OCI-LY1 (cell line): ENCODE data around the gene MYO1E.

Experiments used
- H2AFZ ChIP-seq: fragments of 200-600 bp; sonication (generic), shearing (Covaris generic); 2 replicates; pipeline ENCODE4 v1.6.0; 2014; ENCODE audit warnings: antibody characterized with exemption, mild to moderate bottlenecking, low read length
- H3F3A ChIP-seq: fragments of 200-600 bp; sonication (generic), shearing (Covaris generic); 2 replicates; pipeline ENCODE4 v1.6.0; 2014; ENCODE audit warnings: mild to moderate bottlenecking, antibody characterized with exemption, low read length, moderate library complexity; ENCODE audit not compliant: insufficient read depth
- H3K27ac ChIP-seq: fragments of 200-600 bp; sonication (generic); 2 replicates; pipeline ENCODE4 v1.5.1; 2014; ENCODE audit warnings: low read length, mixed run types, mild to moderate bottlenecking, low read depth; ENCODE audit not compliant: poor library complexity, severe bottlenecking
- H3K27me3 ChIP-seq: fragments of 200-600 bp; sonication (generic); 2 replicates; pipeline ENCODE4 v1.6.0; 2014; ENCODE audit warnings: antibody characterized with exemption, mild to moderate bottlenecking, low read length, moderate library complexity; ENCODE audit not compliant: insufficient read depth
- H3K36me3 ChIP-seq: fragments of 200-600 bp; sonication (generic); 2 replicates; pipeline ENCODE4 v1.6.1; 2014; ENCODE audit warnings: mild to moderate bottlenecking, antibody characterized with exemption, low read length, moderate library complexity, mixed read lengths; ENCODE audit not compliant: insufficient read depth
- H3K4me1 ChIP-seq: fragments of 200-600 bp; sonication (generic); 2 replicates; pipeline ENCODE4 v1.5.1; 2014; ENCODE audit warnings: mild to moderate bottlenecking, low read length, moderate library complexity; ENCODE audit not compliant: insufficient read depth, severe bottlenecking
- H3K4me2 ChIP-seq: fragments of 200-600 bp; sonication (generic), shearing (Covaris generic); 2 replicates; pipeline ENCODE4 v1.6.1; 2014; ENCODE audit warnings: low read length
- H3K4me3 ChIP-seq: fragments of 200-600 bp; sonication (generic); 2 replicates; pipeline ENCODE4 v1.5.1; 2014; ENCODE audit warnings: low read length, low read depth, mild to moderate bottlenecking, mixed read lengths; ENCODE audit not compliant: poor library complexity, severe bottlenecking
- H3K79me2 ChIP-seq: fragments of 200-600 bp; shearing (Covaris generic); 2 replicates; pipeline ENCODE4 v1.6.1; 2016; ENCODE audit warnings: mixed run types, low read length, mixed read lengths; ENCODE audit not compliant: insufficient read depth
- H3K9ac ChIP-seq: fragments of 200-600 bp; sonication (generic), shearing (Covaris generic); 2 replicates; pipeline ENCODE4 v1.6.1; 2014; ENCODE audit warnings: mild to moderate bottlenecking, low read length, mixed read lengths
- H3K9me2 ChIP-seq: fragments of 200-600 bp; sonication (generic), shearing (Covaris generic); 2 replicates; pipeline ENCODE4 v1.6.1; 2014; ENCODE audit warnings: low read depth, mild to moderate bottlenecking, low read length, mixed read lengths
- H3K9me3 ChIP-seq: fragments of 200-600 bp; shearing (Covaris generic); 2 replicates; pipeline ENCODE4 v1.6.1; 2014; ENCODE audit warnings: low read length, mixed read lengths
- H4K20me1 ChIP-seq: fragments of 200-600 bp; sonication (generic), shearing (Covaris generic); 2 replicates; pipeline ENCODE4 v1.6.0; 2016; ENCODE audit warnings: mild to moderate bottlenecking, low read length; ENCODE audit not compliant: insufficient read depth
- EZH2 ChIP-seq: fragments of 200-600 bp; sonication (generic), shearing (Covaris generic); IDR thresholded peaks from 2 replicates; pipeline ENCODE4 v1.8.0; 2017; ENCODE audit warnings: borderline replicate concordance, mixed run types, mild to moderate bottlenecking, antibody characterized with exemption, low read length, moderate library complexity, mixed read lengths
- TF ChIP-seq, protein P1 (sequence below): fragments of 200-600 bp; sonication (generic), shearing (Covaris generic); IDR thresholded peaks from 2 replicates; pipeline ENCODE4 v1.5.1; 2017; ENCODE audit warnings: mild to moderate bottlenecking, antibody characterized with exemption, low read length, moderate library complexity, mixed read lengths

Gene MYO1E

DNA sequence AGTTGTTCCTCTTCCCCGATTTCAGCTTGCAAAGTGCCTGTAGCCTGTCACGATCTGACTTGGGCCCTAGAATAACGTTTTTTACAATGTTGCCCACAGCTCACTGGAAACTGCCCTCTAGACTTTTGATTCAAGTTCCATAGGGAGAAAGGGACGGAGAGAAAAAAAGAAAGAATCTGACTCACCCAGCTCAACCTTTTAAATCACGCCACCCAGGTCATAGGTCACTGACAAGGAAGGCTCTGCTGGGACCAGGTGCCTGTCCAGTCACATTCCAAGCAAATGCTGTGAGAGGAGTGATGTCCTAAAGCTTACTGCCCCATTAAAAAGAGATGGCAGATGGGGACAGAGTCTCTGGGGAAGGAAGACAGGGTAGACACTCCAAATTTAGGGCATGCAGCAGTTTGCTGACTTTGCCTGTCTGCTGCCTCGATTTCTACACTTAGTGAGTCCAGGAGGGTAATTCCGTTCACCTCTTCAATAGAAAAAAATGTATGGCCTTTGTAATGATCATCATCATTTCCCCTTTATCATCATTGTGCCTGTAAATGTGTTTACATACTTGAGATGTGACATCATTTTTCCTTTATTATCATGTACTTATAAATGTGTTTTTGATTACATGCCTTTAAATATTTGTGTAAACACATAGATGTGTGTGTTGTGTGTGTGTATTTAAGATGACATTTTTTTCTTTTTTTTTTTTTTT lies 8.4 kb upstream of the MYO1E start:
- H2AFZ ChIP-seq = no peak overlapping the region
- no peak overlapping the region for H3K9ac ChIP-seq
- TF ChIP-seq EZH2 = no peak
- TF ChIP-seq, protein P1, sequence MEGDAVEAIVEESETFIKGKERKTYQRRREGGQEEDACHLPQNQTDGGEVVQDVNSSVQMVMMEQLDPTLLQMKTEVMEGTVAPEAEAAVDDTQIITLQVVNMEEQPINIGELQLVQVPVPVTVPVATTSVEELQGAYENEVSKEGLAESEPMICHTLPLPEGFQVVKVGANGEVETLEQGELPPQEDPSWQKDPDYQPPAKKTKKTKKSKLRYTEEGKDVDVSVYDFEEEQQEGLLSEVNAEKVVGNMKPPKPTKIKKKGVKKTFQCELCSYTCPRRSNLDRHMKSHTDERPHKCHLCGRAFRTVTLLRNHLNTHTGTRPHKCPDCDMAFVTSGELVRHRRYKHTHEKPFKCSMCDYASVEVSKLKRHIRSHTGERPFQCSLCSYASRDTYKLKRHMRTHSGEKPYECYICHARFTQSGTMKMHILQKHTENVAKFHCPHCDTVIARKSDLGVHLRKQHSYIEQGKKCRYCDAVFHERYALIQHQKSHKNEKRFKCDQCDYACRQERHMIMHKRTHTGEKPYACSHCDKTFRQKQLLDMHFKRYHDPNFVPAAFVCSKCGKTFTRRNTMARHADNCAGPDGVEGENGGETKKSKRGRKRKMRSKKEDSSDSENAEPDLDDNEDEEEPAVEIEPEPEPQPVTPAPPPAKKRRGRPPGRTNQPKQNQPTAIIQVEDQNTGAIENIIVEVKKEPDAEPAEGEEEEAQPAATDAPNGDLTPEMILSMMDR = no peak
- H3K4me2 ChIP-seq = no peak overlapping the region
- H3K27ac ChIP-seq = peak overlapping the region; percentile 48
- H3K4me1 ChIP-seq = peaks cover 24% of the 10 kb centered on the region
- H3K36me3 ChIP-seq = peaks cover 35% of the 10 kb centered on the region
- no peaks in the 10 kb centered on the region for H3K79me2 ChIP-seq
- no peaks in the 10 kb centered on the region for H4K20me1 ChIP-seq
- no peaks in the 10 kb centered on the region for H3K9me2 ChIP-seq
- no peaks in the 10 kb centered on the region for H3K9me3 ChIP-seq
- H3F3A ChIP-seq = no peaks in the 10 kb centered on the region
- no peaks in the 10 kb centered on the region for H3K27me3 ChIP-seq
- no peak overlapping the region for H3K4me3 ChIP-seq

DNA sequence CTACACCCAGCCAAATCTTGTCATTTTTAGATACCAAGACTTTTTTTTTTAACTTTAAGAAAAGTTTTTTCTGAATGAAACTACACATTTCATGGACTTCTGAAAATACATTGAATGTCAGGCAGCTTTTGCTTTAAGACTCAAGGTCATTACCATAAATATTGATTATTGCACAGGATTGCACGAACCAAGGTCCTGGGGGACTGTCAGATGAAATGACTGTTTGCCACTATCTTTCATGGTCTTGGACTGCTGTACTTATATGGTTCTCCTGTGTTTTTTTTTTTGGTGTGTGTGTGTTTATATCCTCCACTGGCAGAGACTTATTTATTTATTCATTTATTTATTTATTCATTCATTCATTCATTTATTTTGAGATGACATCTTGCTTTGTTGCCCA lies 6.9 kb upstream of the MYO1E start:
- no peaks in the 10 kb centered on the region for H3K27me3 ChIP-seq
- H3K27ac ChIP-seq = no peak overlapping the region
- no peaks in the 10 kb centered on the region for H3K9me2 ChIP-seq
- peaks cover 34% of the 10 kb centered on the region for H3K4me1 ChIP-seq
- peaks cover 11% of the 10 kb centered on the region for H3K79me2 ChIP-seq
- H3K9ac ChIP-seq = no peak overlapping the region
- H2AFZ ChIP-seq = no peak overlapping the region
- peaks cover 31% of the 10 kb centered on the region for H3K36me3 ChIP-seq
- H3K4me3 ChIP-seq = no peak overlapping the region
- no peaks in the 10 kb centered on the region for H3F3A ChIP-seq
- no peaks in the 10 kb centered on the region for H4K20me1 ChIP-seq
- H3K9me3 ChIP-seq = no peaks in the 10 kb centered on the region
- no peak overlapping the region for H3K4me2 ChIP-seq
- no peak for TF ChIP-seq EZH2
- TF ChIP-seq, protein P1 = no peak

DNA sequence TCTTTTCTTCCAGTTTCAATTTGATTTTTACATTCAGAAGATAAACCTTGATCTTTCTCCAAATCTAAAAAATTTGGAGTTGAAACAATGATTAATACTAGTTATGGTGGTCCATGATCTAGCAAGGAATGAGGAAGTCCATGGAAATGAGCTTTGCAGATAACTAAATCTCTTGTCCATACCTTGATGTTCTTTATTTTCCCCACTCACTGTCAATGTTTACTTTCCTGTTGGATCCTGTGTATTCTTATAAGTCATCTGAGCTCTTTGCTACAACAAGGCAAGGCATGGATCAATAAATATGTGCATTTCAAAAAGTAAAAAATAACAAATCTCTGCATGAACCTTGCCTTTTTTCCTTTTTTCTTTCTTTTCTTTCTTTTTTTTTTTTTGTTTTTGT lies 6.2 kb upstream of the MYO1E start:
- Histone ChIP-seq H3F3A (no peaks in the 10 kb centered on the region), H3K79me2 (peaks cover 18% of the 10 kb centered on the region), H4K20me1 (no peaks in the 10 kb centered on the region), H2AFZ (no peak overlapping the region), H3K27me3 (no peaks in the 10 kb centered on the region), H3K27ac (peak overlapping the region; percentile 28), H3K9ac (no peak overlapping the region), H3K9me3 (no peaks in the 10 kb centered on the region), H3K9me2 (no peaks in the 10 kb centered on the region), H3K4me1 (peaks cover 41% of the 10 kb centered on the region), H3K4me3 (no peak overlapping the region), H3K4me2 (no peak overlapping the region), H3K36me3 (peaks cover 29% of the 10 kb centered on the region)
- TF ChIP-seq EZH2 = no peak
- TF ChIP-seq, protein P1 = no peak
